Activated effector memory CD4-positive, alpha-beta T cell treated with Interleukin-2 at 50 U/mL for 16 hours (primary cell): ENCODE data around the gene LRP1B.

Source experiments
- DNase-seq: peaks from one replicate; pipeline ENCODE4 v3.0.0-alpha.2; 2020

LRP1B gene

DNA sequence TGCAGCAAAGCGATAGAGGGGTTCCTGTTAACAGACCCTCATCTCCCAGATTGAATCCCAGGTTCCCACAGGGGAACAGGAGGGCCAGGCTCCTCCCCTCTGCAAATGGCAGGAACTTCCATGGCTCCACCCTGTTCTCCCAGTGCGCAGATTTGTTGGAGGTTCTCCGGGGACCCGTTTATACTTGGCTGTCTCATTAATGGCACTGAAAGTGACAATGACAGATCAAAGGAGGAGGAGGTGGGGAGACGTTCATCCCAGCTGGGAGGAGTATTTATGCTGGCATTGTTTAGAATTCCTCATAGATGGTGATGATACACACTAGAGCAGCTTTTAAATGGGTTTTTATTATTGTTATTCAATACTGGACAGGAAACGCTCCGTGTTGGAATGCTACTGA, 186.9 kb downstream of the LRP1B start:
- no peak for DNase-seq

DNA sequence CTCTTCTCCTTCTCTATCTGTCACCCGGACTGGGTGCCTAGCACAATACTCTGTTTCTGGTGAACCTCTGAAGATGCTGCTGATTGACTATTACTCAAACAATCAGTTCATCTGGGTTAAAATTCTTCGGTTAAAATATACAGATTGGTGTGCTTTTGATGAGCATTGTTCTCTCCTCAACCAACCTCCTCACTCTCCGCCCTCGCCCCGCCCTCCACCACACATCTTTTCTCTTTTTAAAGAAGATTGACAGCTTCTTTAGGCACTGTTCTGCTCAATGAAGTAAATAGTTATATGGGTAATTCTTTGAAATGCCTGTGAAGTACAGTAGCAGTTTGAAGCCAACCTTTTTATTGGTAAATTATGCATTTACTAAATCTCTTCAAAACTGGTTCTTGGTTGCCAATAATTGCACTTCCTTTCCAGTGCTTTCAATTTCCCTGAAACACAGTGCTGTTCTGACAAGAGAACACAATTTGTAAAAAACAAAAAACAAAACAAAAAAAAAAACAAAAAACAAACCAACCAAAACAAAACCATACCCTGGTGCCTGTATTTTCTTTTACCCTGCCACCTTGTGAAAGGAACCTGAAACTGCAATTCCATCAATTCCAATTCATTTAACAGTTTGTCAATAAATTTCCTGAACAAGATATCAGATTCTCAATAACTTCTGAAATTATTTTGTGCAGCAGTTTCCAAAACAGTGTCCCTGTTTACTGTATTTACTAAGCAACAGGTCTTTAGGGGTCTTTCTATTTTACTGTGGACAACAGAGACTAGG, 188.6 kb downstream of the LRP1B start:
- DNase-seq: no peak

DNA sequence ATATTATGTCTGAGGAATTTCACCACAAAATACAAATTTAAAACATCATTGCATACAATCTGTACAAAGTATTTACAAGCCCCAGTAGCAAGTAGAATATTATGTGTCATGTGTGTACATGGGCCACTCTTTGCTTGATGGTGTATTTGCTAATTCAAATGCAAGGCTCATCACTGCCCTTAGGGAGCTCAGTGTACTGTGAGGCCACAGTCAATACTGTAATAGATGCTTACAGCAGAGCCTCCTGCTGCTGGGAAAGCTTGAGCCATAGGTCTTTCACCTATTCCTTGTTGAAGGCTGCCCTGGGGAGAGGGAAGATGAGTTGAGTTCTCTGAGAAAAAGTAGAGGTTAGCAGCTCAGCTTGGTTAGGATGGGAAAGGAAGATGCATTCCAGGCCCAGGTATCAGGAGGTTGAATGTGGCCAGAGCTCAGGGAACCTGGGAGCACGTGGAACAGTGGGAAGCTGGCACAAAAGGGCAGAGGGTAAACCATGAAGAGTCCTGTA, 189.6 kb downstream of the LRP1B start:
- DNase-seq: no peak

GRCh38 chr2:141940709-141941108, 190.1 kb downstream of the LRP1B start:
- no peak for DNase-seq

DNA sequence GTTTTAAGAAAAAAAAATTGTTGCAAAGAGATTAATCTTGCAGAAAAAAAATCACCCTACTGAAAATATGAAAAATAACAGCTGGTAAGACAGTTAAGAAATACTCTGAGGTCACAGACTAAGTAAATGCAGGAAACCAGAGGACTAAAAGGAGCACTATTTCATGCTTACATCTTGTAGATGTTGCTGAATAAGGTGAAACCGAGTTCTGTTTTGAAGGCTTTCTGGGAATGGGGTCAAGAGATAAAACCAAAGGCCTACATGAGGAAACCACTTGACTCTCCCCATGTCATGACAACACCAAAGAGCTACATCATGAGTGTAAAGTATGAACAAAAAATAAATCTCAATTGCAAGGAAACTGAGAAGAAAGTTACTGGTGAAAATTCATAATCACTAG, 197.6 kb downstream of the LRP1B start:
- DNase-seq: no peak

- DNase-seq: no peak
Measured at GRCh38 chr2:141932261-141932660, 198.6 kb downstream of the LRP1B start.

DNA sequence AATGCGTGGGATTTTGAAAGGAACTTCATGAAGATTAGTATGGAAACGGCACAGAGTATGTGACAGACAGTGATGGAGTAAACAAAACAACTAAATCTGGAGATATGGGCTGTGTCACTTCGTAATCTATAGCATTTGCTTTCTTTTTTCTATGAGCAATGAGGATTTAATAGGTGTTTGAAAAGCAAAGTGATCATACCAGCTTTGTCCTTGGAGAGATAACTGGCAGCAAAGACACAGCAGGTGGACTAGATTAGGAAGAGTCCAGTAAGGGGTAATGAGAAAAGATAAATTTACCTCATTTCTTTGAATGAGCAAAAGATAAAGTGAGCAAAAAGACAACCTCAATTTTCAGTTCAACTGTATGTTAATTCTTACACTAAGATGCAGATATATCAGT, 199.0 kb downstream of the LRP1B start:
- no peak for DNase-seq

DNA sequence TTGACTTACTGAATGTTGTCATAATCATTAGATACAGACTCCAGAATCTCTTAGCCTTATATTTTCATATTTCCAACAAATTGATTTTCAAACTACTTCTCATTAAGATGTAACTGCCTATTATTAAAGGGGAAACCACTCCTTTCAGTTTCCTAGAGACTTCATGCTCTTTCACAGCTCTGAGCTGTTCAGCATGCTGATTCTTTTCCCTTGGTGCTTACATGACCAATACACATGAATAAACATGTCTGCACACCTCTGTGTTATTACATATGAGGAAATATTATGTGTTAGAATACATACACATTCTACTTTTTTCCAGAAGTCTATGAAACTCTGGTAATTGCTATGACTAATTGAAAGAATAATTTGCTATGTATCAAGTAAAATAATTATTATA, 200.0 kb downstream of the LRP1B start:
- DNase-seq: no peak

DNA sequence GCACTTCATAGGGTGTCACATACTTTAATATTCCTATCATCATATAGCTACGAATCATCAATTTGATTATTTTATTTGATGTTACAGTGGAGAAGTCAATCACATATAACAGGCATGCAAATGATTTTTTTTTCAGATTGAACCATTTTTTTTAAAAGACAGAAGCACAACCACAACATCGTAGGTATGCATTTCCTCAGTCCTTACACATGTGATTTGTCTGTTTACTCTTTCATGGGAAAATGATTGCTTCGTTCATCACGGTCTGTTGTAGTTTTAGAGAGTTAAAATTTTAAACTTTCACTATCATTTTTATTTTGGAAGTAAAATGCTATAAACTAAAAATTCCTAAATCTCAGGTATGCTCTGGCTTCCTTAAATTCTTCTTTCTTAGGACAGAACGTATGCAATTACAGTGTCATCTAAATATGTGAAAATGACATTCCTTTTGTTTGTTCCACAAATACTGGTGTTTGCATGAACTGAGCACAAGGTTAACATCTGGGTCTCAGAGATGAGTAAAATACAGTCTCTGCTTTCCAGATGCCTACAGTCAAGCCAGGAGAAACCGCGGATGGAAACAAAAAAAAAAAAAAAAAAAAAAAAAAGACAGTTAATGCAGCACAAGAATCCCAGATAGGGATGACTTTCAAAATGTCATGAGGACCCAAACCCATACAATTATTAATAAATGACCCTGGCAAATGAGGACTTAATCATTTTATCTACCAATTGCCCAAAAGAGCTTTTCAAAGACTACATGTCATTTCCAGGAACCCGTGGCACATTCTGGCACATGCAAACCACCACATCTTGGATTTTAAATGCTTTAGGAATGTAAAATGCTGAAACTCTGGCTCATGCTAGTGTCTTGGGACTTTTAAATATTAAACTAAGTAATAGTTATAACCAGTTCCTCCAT, 201.2 kb downstream of the LRP1B start:
- no peak for DNase-seq

DNA sequence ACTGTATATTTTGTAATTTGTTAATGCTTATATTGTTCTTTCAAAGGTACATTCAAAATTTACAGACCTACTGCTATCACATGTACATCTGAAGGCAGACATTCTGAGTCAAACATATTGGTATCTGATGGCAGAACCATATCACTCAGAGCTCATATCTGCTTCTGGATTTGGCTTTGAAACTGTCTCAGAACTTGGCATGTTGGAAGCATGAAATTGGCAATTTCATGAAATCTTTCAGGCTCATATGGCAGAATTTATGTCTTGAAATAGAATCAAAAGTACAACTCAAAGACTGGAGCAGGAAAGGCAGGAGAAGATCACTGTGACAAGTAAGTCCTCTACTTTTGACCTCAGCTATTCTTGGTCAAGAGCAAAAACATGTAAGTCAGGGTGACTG, 202.3 kb downstream of the LRP1B start:
- no peak for DNase-seq

GRCh38 chr2:141927536-141927935, 203.3 kb downstream of the LRP1B start:
- no peak for DNase-seq

- DNase-seq: no peak
Measured at GRCh38 chr2:141925511-141925910, 205.3 kb downstream of the LRP1B start.

GRCh38 chr2:141923657-141924056, 207.2 kb downstream of the LRP1B start:
- no peak for DNase-seq

GRCh38 chr2:141911485-141912066, 219.2 kb downstream of the LRP1B start:
- DNase-seq: no peak

- no peak for DNase-seq
Measured at GRCh38 chr2:141906678-141907077, 224.1 kb downstream of the LRP1B start.

- DNase-seq: no peak
Measured at GRCh38 chr2:141900826-141901225, 230.0 kb downstream of the LRP1B start.

- DNase-seq: no peak
Measured at GRCh38 chr2:141899740-141900139, 231.1 kb downstream of the LRP1B start.

DNA sequence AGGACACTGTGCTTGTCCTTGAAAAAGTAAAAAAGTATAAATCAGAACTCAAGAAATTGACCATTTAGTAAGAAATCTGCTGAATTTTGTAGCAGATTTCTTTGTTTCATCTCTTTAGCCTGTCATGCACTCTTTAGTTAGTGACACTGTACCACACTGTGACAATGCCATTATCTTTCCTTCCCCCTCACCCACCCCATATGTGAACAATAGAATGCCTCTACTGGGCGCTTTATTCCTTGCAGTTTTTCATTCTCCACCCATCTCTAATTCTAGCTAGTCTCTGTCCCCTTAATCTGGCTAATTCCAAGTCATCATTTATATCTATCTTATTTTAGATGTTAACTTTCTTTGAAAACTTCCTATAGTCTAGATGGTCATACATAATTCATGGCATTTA, 241.0 kb downstream of the LRP1B start:
- no peak for DNase-seq

DNA sequence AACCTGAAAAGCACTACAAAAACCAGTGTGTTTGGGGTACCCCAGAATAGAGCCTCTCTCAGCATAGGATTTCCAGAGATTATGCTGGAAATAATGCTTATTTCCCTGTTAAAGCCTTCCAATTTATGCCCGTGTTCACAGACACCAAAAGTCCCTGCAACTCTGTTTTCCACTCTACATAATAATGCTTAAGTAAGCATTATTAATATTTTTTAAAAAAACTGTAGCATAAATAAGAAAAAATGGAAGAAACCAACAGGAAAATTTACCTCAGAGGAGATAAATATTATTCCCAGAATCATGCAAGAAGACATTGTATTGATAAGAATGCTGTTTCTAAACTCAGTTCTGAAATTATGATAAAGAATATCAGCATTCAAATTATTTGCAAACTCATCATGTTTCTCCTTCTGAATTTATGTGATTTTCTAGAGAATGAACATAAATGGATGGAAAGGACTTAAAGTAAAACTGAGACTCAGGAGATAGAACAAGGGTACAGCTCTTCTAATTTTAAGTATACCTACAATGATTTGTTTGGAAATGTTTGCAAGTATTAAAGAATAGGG, 241.7 kb downstream of the LRP1B start:
- DNase-seq: no peak

GRCh38 chr2:141887363-141887762, 243.5 kb downstream of the LRP1B start:
- DNase-seq: no peak

GRCh38 chr2:141878016-141878415, 252.8 kb downstream of the LRP1B start:
- DNase-seq: no peak

- DNase-seq: no peak
Measured at GRCh38 chr2:141871913-141872634, 258.7 kb downstream of the LRP1B start.

- DNase-seq: no peak
Measured at GRCh38 chr2:141869572-141869971, 261.2 kb downstream of the LRP1B start.
